HEK293 (cell line): ENCODE results near the gene PTRH1.

ENCODE experiments used
- CTCF ChIP-seq: fragments of 450-650 bp; formaldehyde crosslinking; IDR thresholded peaks from 2 replicates; pipeline ENCODE4 v1.5.1; 2016; ENCODE audit warnings: missing biosample characterization, missing genetic modification characterization
- MZF1 ChIP-seq: fragments of 450-650 bp; formaldehyde crosslinking; IDR thresholded peaks from 2 replicates; pipeline ENCODE4 v1.5.1; 2017; ENCODE audit warnings: missing biosample characterization, missing genetic modification characterization, borderline replicate concordance
- YY1 ChIP-seq: fragments of 450-650 bp; formaldehyde crosslinking; IDR thresholded peaks from 2 replicates; pipeline ENCODE4 v1.5.1; 2018; ENCODE audit warnings: missing biosample characterization, missing genetic modification characterization
- ZNF175 ChIP-seq: fragments of 450-650 bp; formaldehyde crosslinking; IDR thresholded peaks from 2 replicates; pipeline ENCODE4 v1.5.1; 2016; ENCODE audit warnings: missing biosample characterization, missing genetic modification characterization
- ZNF24 ChIP-seq: fragments of 450-650 bp; formaldehyde crosslinking; IDR thresholded peaks from 2 replicates; pipeline ENCODE4 v1.5.1; 2016; ENCODE audit warnings: missing biosample characterization, missing genetic modification characterization
- ZNF280D ChIP-seq: fragments of 450-650 bp; formaldehyde crosslinking; IDR thresholded peaks from 2 replicates; pipeline ENCODE4 v1.5.1; 2016; ENCODE audit warnings: missing biosample characterization, missing genetic modification characterization
- ZNF513 ChIP-seq: fragments of 450-650 bp; IDR thresholded peaks from 2 replicates; pipeline ENCODE4 v1.5.1; 2018; ENCODE audit warnings: missing biosample characterization, missing genetic modification characterization

GRCh38 chr9:127756233-127756632, 40.8 kb upstream of the PTRH1 start:
- no peak for TF ChIP-seq ZNF175 (tag by site-specific recombination)
- no peak for TF ChIP-seq ZNF513
- TF ChIP-seq ZNF280D (tag by site-specific recombination), result no peak
- no peak for TF ChIP-seq CTCF (tag by site-specific recombination)
- no peak for TF ChIP-seq YY1 (tag by site-specific recombination)
- TF ChIP-seq ZNF24 (tag by site-specific recombination), result no peak
- no peak for TF ChIP-seq MZF1 (tag by site-specific recombination)
